Right ventricle myocardium inferior (tissue), 1 donor: ENCODE results near the gene CDC42SE1. TPM values are rescaled to one million over a fixed set of nuclear protein-coding genes. Genes with fewer than 3 reads are reported as not detected.

Experiments
- ATAC-seq: fragments of 200-7000 bp; cut with Tn5 transposase; one replicate; pipeline ENCODE4 v1.9.1; 2020; ENCODE audit warnings: mild to moderate bottlenecking, moderate library complexity
- DNase-seq: peaks from one replicate; pipeline ENCODE4 v3.0.0; 2021; ENCODE audit errors: missing footprints
- intact Hi-C: fragments of 100-400 bp; cut with DNase I; formaldehyde crosslinking; loops from one replicate; pipeline ENCODE4 v1.11.0; 2022
- total RNA-seq: library from RNA; stranded (reverse); fragmentation: NEBNext Ultra II Directional; extraction: Animal tissue kit (Norgen Biotek cat#: 25700); gene quantifications from one replicate; pipeline ENCODE4 v1.2.1, GENCODE V29; 2021
- donor health status: DM: no; HTN: yes; CAD: no; lungs with severe emphysema.

The CDC42SE1 gene
- total RNA-seq, 1 donor from 2014 or later, result 28.0 TPM

GRCh38 chr1:151012684-151013471, 46.5 kb downstream of the CDC42SE1 start:
- intact Hi-C loops, result loop anchor here (1.0 kb wide), 1 partner anchor 9 kb away; no protein-coding TSS in a partner anchor
- DNase-seq (no peak), ATAC-seq (peak; percentile 55)

GRCh38 chr1:151011154-151011850, 48.1 kb downstream of the CDC42SE1 start:
- DNase-seq (no peak), ATAC-seq (no peak)
- intact Hi-C loops, result no loop called here

- ATAC-seq (no peak), DNase-seq (no peak)
- intact Hi-C loops, result no loop called here
These were observed 49.1 kb downstream of the CDC42SE1 start for GRCh38 chr1:151010346-151010726.

GRCh38 chr1:151009674-151010345, 49.6 kb downstream of the CDC42SE1 start:
- DNase-seq (no peak), ATAC-seq (no peak)
- intact Hi-C loops, result loop anchor here (2.0 kb wide), 1 partner anchor 49 kb away; the partner anchor contains the start of gene CDC42SE1

- ATAC-seq (no peak), DNase-seq (no peak)
- intact Hi-C loops, result loop anchor here (2.0 kb wide), 1 partner anchor 50 kb away; the partner anchor contains the start of gene CDC42SE1
These were observed 50.2 kb downstream of the CDC42SE1 start for GRCh38 chr1:151009206-151009587.

- ATAC-seq, result peak; percentile 93
- intact Hi-C loops, result loop anchor here (2.0 kb wide), 1 partner anchor 50 kb away; the partner anchor contains the start of gene CDC42SE1
- peak; percentile 98 for DNase-seq
These were observed 50.9 kb downstream of the CDC42SE1 start, which contains the start of gene PRUNE1 for GRCh38 chr1:151008244-151009205. TSS of gene PRUNE1 (plus strand) at chr1:151008449. CDS start at chr1:151008633, 184 bp downstream.

- intact Hi-C loops, result loop anchor here (2.0 kb wide), 3 partner anchors 33 to 447 kb away; partner anchors contain the start of genes CDC42SE1 and CERS2
- ATAC-seq (no peak), DNase-seq (no peak)
These were observed 51.6 kb downstream of the CDC42SE1 start for GRCh38 chr1:151007853-151008243.

GRCh38 chr1:151006327-151007052, 52.9 kb downstream of the CDC42SE1 start, which contains the start of gene MINDY1:
TSS of gene MINDY1 (minus strand) at chr1:151006902. CDS start at chr1:151002617, 4,285 bp downstream.
- ATAC-seq (peak; percentile 75), DNase-seq (peak; percentile 77)
- intact Hi-C loops, result loop anchor here (2.0 kb wide), 2 partner anchors 32 to 446 kb away; partner anchors contain the start of gene CERS2

GRCh38 chr1:151005729-151006319, 53.6 kb downstream of the CDC42SE1 start:
- DNase-seq, result no peak
- intact Hi-C loops, result loop anchor here (2.0 kb wide), 2 partner anchors 31 to 445 kb away; partner anchors contain the start of gene CERS2
- ATAC-seq, result no peak

- intact Hi-C loops, result no loop called here
- DNase-seq, result no peak
- no peak for ATAC-seq
These were observed 56.2 kb downstream of the CDC42SE1 start for GRCh38 chr1:151003180-151003579.

- DNase-seq, result no peak
- intact Hi-C loops, result no loop called here
These were observed 56.8 kb downstream of the CDC42SE1 start for GRCh38 chr1:151002611-151003010.

GRCh38 chr1:151002051-151002450, 57.4 kb downstream of the CDC42SE1 start:
- intact Hi-C loops, result no loop called here
- DNase-seq, result peak; percentile 59
- ATAC-seq, result no peak

More at GRCh38 chr1:151002611-151003010, 56.8 kb downstream of the CDC42SE1 start:
- ATAC-seq, result no peak

- no peak for DNase-seq
- intact Hi-C loops, result no loop called here
- ATAC-seq, result no peak
These were observed 57.8 kb downstream of the CDC42SE1 start for GRCh38 chr1:151001602-151002001.
